Retinal pigment epithelial cell (primary cell): ENCODE measurements around the gene CMTM6.
"Not testable (repeated sequence)": the region's sequence is repeated elsewhere in the genome, so short reads cannot be mapped to it uniquely, and the experiment has no call there.

Source experiments
- DNase-seq: peaks from one replicate; pipeline ENCODE4 v3.0.0-alpha.2; 2010; ENCODE audit warnings: low read depth
- H3K4me3 ChIP-seq: 2 replicates; pipeline ENCODE4 v1.5.1; 2011; ENCODE audit warnings: mild to moderate bottlenecking, low read length, control low read depth, moderate library complexity
- CTCF ChIP-seq: conservative IDR thresholded peaks from 2 replicates; pipeline ENCODE4 v1.5.1; 2011; ENCODE audit warnings: low read depth, low read length, control low read depth, inconsistent platforms

The CMTM6 gene

GRCh38 chr3:32442766-32443165 is 59.9 kb downstream of the CMTM6 start:
- no peak overlapping the region for H3K4me3 ChIP-seq
- no peak for DNase-seq
- no peak for TF ChIP-seq CTCF

DNA sequence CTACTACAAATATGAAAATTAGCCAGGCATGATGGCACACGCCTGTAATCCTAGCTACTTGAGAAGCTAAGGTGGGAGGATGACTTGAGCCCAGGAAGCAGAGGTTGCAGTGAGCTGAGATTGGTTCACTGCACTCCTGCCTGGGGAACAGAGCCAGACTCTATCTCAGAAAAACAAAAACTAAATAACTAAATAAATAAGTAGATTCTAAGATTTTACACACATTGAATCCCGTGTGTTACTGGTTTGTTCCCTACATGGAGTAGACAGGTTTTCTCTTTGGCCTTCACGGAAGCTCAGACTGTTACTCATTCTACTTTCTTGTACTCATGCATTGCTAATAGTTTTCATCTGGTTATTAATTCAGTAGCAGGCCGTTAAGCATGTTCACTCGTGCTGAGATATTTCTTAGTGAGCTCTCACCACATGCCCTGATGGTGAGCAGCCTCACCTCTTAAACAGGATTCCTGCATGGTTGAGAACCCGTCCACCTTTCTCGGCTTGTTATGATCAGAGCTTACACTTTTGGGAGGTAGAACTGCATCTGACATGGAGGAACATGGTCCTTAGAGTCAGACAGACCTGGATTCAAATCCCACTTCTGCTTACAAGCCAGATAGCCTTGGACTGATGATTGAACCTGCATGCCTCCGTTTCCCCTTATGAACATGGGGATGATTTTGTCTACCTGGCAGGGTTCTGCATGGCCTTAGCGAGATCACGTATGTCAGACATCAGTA is 61.9 kb downstream of the CMTM6 start:
- DNase-seq: no peak
- no peak for TF ChIP-seq CTCF

GRCh38 chr3:32439421-32439820 is 63.2 kb downstream of the CMTM6 start:
- H3K4me3 ChIP-seq, DNase-seq: not testable (repeated sequence)

More for the DNA sequence above, 61.9 kb downstream of the CMTM6 start:
- H3K4me3 ChIP-seq: no peak overlapping the region

- DNase-seq: no peak
- no peak overlapping the region for H3K4me3 ChIP-seq
- no peak for TF ChIP-seq CTCF
These were observed 63.9 kb downstream of the CMTM6 start for GRCh38 chr3:32438596-32439344.

DNA sequence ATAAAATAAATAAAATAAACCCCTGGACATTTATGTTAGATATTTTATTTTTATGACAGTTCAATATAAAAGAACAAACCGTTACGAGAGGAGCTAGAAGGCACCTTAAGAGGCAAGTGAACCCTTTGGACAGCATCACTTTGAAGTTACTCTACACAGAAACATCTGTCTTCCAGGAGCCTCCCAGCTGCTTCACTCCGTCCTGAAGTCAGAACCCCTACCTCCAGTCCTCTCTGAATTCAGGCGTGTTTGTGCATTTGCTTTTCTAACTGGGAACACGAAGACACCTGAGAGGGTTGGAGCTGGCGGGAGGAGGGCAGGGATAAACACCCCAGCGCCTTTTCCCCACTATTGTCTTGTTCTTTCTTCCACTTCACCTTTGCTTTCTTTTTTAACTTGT is 64.8 kb downstream of the CMTM6 start:
- no peak for DNase-seq
- no peak for TF ChIP-seq CTCF
- H3K4me3 ChIP-seq: no peak overlapping the region

DNA sequence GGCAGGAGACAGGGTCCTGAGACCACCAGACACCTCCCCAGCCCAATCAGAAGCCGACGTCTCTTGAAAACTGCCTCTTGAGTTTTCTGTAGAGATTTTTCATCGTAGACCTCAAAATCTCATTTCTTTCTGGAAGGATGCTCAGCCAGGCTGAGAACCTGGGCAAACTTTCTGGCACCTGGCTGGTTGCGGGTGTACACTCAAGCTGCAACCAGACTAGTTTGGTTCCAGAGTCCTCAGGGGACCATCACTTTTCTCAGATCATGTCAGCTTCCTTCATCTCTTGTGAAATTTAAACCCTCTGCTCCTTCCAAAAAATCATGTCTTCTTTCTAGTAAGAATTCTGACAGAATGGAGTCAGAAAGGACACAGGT is 65.8 kb downstream of the CMTM6 start:
- no peak for TF ChIP-seq CTCF
- no peak for DNase-seq
- no peak overlapping the region for H3K4me3 ChIP-seq

GRCh38 chr3:32435911-32436815 is 66.5 kb downstream of the CMTM6 start:
- no peak for DNase-seq
- H3K4me3 ChIP-seq: no peak overlapping the region
- TF ChIP-seq CTCF: no peak
